Stimulated activated naive CD4-positive, alpha-beta T cell treated with Interleukin-2 at 50 U/mL for 16 hours (primary cell): ENCODE data around the gene EFCAB13.
"Not testable (repeated sequence)": the region's sequence is repeated elsewhere in the genome, so short reads cannot be mapped to it uniquely, and the experiment has no call there.

Experiments used
- DNase-seq: peaks from one replicate; lab custom pipeline; 2025; lab: John Stamatoyannopoulos, UW

Gene EFCAB13

DNA sequence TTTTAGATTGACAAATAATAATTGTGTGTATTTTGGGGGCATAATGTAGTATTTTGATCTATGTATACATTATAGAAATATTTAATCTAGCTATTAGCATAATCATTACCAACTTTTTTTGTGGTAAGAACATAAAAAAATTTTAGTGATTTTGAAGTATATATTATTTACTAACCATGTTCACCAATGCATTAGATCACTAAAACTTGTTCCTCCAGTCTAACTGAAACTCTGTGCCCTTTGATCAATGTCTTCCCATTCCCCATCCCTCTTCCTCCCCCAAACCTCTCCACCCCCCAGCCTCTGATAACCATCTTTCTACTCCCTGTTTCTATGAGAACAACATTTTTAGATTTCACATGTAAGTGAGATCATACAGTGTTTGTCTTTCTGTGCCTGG is 8.5 kb downstream of the EFCAB13 start:
- DNase-seq, result no peak

GRCh38 chr17:47335101-47335936 is 11.6 kb downstream of the EFCAB13 start:
- no peak for DNase-seq

DNA sequence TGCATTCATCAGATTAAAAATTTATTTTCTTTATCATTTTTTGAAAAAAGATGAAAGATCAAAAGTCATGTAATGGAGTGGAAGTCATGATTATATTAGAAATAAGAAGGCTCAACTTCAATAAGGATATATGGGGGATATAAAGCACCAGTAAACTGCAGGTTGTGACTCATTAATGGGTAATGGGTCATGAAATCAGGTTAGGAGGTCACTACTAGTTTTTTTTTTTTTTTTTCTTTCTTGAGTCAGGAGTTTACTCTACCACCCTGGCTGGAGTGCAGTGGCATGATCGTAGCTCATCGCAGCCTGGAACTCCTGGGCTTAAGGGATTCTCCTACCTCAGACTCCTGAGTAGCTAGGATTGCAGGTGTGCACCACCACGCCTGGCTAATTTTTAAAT is 14.3 kb downstream of the EFCAB13 start:
- DNase-seq, result no peak

- DNase-seq, result no peak
Measured at GRCh38 chr17:47352848-47353247, 29.1 kb downstream of the EFCAB13 start.

DNA sequence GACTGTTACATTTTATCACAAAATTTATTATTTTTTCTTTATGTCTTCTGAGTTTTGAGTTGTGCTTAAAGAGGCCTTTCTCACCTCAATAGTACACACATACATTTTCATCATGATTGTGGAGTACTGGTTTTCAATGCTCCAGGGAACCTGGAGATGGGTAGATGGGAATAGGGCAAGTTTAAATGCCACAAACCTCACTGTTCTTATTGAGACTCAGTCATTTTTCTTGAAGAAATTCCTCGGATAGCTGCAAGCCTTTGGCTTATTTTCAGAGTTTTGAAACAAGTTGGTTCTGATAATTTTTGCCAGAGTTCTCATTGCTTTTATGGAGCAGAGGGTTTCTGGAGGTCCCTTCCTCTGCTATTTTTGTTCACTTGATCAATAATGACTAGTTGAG is 34.9 kb downstream of the EFCAB13 start:
- DNase-seq, result no peak

DNA sequence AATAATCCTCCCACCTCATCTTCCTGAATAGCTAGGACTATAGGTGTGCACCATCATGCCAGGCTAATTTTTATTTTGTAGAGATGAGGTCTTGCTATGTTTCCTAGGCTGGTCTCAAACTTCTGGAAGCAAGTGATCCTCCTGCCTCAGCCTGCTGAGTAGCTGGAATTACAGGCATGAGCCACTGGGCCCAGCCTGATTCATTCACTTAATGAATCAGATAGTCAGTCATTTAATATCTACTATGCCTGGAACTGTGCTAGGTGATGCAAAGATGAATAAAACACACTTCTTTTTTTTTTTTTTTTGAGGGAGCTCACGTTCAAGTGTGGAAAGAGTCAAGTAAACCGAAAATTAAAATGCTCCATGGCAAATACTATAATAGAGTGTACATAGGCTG is 39.4 kb downstream of the EFCAB13 start:
- no peak for DNase-seq

DNA sequence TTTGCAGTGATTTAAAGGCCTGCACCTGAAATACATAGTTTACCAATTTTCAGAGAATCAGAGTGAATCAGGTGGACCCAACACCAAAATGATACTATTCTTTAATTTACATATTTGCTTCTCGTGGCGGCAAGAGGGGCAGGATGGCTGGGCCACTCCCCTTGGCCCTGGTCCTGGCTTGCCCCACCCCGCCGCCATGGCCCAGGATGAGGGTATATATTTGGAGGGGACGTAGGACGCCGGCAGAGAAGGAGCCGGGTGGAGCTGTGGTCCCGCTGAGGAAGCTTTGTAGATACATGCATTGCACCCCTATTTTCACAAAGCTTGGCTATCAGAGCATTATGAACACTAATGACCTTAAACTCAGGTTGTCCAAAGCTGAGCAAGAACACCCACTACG is 43.5 kb downstream of the EFCAB13 start:
- DNase-seq, result no peak

- DNase-seq, result no peak
Measured at GRCh38 chr17:47368262-47368661, 44.5 kb downstream of the EFCAB13 start.

DNA sequence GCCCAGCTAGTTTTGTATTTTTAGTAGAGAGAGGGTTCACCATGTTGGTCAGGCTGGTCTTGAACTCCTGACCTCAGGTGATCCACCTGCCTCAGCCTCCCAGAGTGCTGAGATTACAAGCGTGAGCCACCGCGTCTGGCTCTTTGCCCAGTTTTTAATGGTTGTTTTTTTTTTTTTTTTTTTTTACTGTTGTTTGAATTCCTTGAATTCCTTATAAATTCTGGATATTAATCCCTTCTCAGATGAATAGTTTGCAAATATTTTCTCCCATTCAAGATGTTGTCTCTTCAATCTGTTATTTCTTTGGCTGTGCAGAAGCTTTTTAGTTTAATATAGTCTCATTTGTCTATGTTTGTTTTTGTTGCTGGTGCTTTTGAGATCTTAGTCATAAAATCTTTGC is 47.1 kb downstream of the EFCAB13 start:
- DNase-seq, result not testable (repeated sequence)

GRCh38 chr17:47373002-47373401 is 49.2 kb downstream of the EFCAB13 start:
- DNase-seq, result no peak

DNA sequence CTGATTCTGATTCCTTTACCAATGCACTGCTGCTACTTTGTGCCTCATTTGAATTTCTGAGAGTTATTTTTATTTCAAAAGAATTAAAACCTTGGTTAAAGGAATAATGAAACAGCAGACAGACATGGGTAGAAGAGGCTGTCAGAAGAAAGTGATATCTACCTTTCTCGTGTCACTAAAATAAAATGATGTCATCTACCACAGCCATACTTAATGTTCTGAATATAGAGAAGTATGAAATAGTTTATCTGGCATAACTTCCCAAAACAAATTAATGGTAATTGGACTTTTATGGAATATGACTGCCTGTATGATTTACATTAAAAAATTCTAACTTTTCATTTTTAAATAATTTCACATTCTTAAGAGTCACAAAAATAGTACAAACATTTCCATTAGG is 52.5 kb downstream of the EFCAB13 start:
- DNase-seq, result no peak

GRCh38 chr17:47388825-47389224 is 65.1 kb downstream of the EFCAB13 start:
- DNase-seq, result no peak

DNA sequence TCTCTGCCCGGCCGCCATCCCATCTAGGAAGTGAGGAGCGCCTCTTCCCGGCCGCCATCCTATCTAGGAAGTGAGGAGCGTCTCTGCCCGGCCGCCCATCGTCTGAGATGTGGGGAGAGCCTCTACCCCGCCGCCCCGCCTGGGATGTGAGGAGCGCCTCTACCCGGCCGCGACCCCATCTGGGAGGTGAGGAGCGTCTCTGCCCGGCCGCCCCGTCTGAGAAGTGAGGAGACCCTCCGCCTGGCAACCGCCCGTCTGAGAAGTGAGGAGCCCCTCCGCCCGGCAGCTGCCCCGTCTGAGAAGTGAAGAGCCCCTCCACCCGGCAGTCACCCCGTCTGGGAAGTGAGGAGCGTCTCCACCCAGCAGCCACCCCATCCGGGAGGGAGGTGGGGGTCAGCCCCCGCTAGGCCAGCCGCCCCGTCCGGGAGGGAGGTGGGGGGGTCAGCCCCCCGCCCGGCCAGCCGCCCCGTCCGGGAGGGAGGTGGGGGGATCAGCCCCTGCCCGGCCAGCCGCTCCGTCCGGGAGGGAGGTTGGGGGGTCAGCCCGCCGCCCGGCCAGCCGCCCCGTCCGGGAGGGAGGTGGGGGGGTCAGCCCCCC is 73.9 kb downstream of the EFCAB13 start:
- DNase-seq, result not testable (repeated sequence)

DNA sequence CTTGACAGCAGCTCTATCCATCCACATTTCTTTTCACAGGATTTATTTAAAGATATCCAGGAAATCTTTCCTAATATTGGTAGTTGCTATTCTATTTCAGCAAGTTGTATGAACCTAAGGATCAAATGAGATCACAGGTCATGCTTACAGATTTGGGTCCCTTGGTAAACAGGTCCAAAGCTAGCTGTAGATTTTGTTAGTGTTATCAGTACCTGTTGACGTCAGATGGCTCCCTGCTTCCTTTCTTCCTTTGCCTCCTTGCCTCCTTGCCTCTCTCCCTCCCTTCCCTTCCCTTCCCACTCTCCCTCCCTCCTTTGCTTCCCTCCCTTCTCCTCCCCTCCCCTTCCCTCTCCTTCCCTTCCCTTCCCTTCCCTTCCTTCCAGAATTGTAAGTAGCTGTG is 76.6 kb downstream of the EFCAB13 start:
- DNase-seq, result no peak

DNA sequence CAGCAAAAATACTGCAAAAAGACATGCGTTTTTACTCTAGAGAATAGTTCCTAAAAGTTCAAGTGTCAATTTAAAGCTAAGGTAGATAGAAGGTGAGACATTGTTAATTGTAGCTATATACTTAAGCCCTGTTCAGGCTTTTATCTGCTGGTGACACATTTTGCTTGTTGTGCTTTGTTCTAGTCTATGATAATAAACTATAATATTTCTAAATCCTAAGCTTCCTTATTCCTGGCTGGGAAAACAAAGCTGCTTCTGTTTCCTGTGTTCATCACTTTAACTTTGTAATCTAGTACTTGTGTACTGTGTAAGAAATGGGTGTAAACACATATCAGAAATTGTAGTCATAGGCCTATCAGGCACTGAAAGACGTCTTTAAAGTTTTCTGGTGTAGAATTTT is 77.3 kb downstream of the EFCAB13 start:
- no peak for DNase-seq

- no peak for DNase-seq
Measured at GRCh38 chr17:47404006-47404405, 80.3 kb downstream of the EFCAB13 start.

- no peak for DNase-seq
Measured at GRCh38 chr17:47404875-47405274, 81.1 kb downstream of the EFCAB13 start.

- DNase-seq, result no peak
Measured at GRCh38 chr17:47413872-47414271, 90.1 kb downstream of the EFCAB13 start.

DNA sequence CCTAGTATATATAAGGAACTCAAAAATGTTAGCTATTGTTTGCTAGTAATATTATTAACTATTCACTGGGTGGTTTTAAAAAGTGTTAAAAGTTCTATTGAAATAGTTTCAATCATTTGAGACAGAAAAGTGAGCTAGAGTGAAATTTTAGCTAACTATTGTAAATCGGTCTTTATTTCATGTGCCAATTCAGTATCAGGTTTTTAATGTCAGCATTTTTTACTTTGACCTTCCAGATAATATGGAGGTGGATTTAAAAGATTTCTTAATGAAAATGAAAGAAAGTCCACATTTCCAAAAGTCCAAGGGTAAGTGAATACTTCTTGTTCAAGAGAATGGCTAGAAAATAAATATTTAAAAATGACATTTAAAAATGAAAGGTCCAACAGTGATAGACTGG is 90.9 kb downstream of the EFCAB13 start:
- no peak for DNase-seq

DNA sequence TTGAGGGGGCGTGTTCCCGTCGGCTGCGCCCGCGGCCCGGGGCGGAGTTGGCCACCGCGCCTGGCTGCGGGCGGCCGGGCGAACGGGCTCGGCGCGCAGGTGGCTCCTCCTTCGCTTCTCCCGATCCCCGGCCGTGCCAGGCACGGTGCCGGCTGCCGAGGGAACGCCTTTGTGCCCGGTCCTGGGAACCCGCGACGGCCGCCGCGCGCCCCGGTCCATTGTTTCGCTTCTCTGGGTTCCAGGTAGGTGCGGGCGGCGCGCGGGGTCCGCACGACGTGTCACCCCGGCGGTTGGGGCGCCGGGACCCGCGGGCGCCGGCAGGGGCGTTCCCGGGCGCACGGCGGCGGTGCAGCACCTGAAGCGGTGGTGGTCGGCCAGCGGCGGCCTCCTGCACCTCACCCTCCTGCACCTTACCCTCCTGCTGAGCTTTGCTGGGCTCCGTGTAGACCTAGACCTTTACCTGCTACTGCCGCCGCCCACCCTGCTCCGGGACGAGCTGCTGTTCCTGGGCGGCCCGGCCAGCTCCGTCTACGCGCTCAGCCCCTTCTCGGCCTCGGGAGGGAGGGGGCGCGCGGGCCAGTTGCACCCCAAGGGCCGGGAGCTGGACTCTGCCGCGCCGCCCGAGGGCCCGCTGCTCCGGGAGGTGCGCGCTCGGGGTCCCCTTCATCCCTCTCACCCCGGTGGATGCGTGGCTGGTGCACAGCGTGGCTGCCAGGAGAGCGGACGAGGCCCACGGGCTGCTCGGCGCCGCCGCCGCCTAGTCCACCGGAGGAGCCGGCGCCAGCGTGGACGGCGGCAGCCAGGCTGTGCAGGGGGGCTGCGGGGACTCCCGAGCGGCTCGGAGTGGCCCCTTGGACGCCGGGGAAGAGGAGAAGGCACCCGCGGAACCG is 99.9 kb downstream of the EFCAB13 start:
- no peak for DNase-seq

GRCh38 chr17:47425233-47425632 is 101.5 kb downstream of the EFCAB13 start:
- DNase-seq, result not testable (repeated sequence)

- DNase-seq, result not testable (repeated sequence)
Measured at GRCh38 chr17:47425887-47426635, 102.3 kb downstream of the EFCAB13 start.
